Upper lobe of left lung (tissue), 4 donors: ENCODE results near the gene SNTA1.

ENCODE experiments used
- CTCF ChIP-seq, 6 experiments: fragments of 450-650 bp in 4 of 6; fragments of 200-600 bp in 2 of 6; sonication (generic) in 2 of 6; IDR thresholded peaks; one replicate each; pipeline ENCODE4 v1.5.1; 2016 to 2019; ENCODE audit warnings: antibody characterized with exemption in 6 of 6
- EP300 ChIP-seq, 4 donors: sonication (generic); formaldehyde crosslinking; IDR thresholded peaks; one replicate each; pipeline ENCODE4 v1.5.1; 2017; ENCODE audit warnings: antibody characterized with exemption in 4 of 4, control low read depth in 2 of 4
- POLR2A ChIP-seq, 4 donors: fragments of 450-650 bp; IDR thresholded peaks; one replicate each; pipeline ENCODE4 v1.5.1; 2016 to 2017; ENCODE audit warnings: antibody characterized with exemption in 4 of 4, mild to moderate bottlenecking in 2 of 4
- POLR2AphosphoS5 ChIP-seq, 2 donors: sonication (generic); formaldehyde crosslinking; IDR thresholded peaks; one replicate each; pipeline ENCODE4 v1.5.1; 2017; ENCODE audit warnings: antibody characterized with exemption in 2 of 2

GRCh38 chr20:33423141-33423834 lies 20.3 kb downstream of the SNTA1 start:
- TF ChIP-seq CTCF (IDR thresholded peaks at IDR 0.05): no peak
- no peak for TF ChIP-seq POLR2A (IDR thresholded peaks at IDR 0.05)
- TF ChIP-seq POLR2AphosphoS5 (IDR thresholded peaks at IDR 0.05): no peak
- no peak for TF ChIP-seq EP300 (IDR thresholded peaks at IDR 0.05)
